ELF-1 (cell line): ENCODE results near the gene PTDSS2.
A peak's percentile ranks its signal among the peaks of the same experiment; 100 is the strongest.
"Not testable (repeated sequence)": the region's sequence is repeated elsewhere in the genome, so short reads cannot be mapped to it uniquely, and the experiment has no call there.

ENCODE experiments used
- DNase-seq: peaks from one replicate; pipeline ENCODE4 v3.0.0-alpha.2; 2016; ENCODE audit warnings: low read depth, low spot score

PTDSS2 gene

GRCh38 chr11:449889-450808 is at the start of gene PTDSS2:
TSS of gene PTDSS2 (plus strand) at chr11:450279. CDS start at chr11:450456, 177 bp downstream.
- DNase-seq: peak; percentile 98

- not testable (repeated sequence) for DNase-seq
Observed at GRCh38 chr11:401196-401595, 48.9 kb upstream of the PTDSS2 start.

- no peak for DNase-seq
Observed at GRCh38 chr11:403021-403760, 46.9 kb upstream of the PTDSS2 start.

- DNase-seq: no peak
Observed at GRCh38 chr11:403761-404431, 46.2 kb upstream of the PTDSS2 start.

GRCh38 chr11:404551-405264 is 45.4 kb upstream of the PTDSS2 start:
- DNase-seq: no peak

GRCh38 chr11:405323-405953 is 44.6 kb upstream of the PTDSS2 start:
- DNase-seq: peak; percentile 67

GRCh38 chr11:405954-406795 is 43.9 kb upstream of the PTDSS2 start:
- DNase-seq: no peak

- DNase-seq: peak; percentile 82
Observed at GRCh38 chr11:406796-407650, 43.1 kb upstream of the PTDSS2 start.

GRCh38 chr11:407651-408123 is 42.4 kb upstream of the PTDSS2 start:
- no peak for DNase-seq

GRCh38 chr11:408154-409007 is 41.7 kb upstream of the PTDSS2 start:
- no peak for DNase-seq

- no peak for DNase-seq
Observed at GRCh38 chr11:409008-409599, 41.0 kb upstream of the PTDSS2 start.

GRCh38 chr11:409600-410483 is 40.2 kb upstream of the PTDSS2 start:
- DNase-seq: no peak

GRCh38 chr11:410711-411110 is 39.4 kb upstream of the PTDSS2 start:
- not testable (repeated sequence) for DNase-seq

- not testable (repeated sequence) for DNase-seq
Observed at GRCh38 chr11:411520-411919, 38.6 kb upstream of the PTDSS2 start.

- DNase-seq: no peak
Observed at GRCh38 chr11:412641-413119, 37.4 kb upstream of the PTDSS2 start.
